GM18502 (cell line): ENCODE measurements around the gene ADGRV1.
A peak's percentile ranks its signal among the peaks of the same experiment; 100 is the strongest.

Source experiments
- ATAC-seq: cut with Tn5 transposase; IDR thresholded peaks from one replicate; pipeline ENCODE4 v1.9.1; 2021; ENCODE audit warnings: mild to moderate bottlenecking; ENCODE audit not compliant: unreplicated experiment, poor library complexity

ADGRV1 gene

GRCh38 chr5:91119217-91119616 lies 560.6 kb downstream of the ADGRV1 start:
- ATAC-seq: no peak

GRCh38 chr5:91119981-91120850 lies 561.6 kb downstream of the ADGRV1 start:
- ATAC-seq: no peak

DNA sequence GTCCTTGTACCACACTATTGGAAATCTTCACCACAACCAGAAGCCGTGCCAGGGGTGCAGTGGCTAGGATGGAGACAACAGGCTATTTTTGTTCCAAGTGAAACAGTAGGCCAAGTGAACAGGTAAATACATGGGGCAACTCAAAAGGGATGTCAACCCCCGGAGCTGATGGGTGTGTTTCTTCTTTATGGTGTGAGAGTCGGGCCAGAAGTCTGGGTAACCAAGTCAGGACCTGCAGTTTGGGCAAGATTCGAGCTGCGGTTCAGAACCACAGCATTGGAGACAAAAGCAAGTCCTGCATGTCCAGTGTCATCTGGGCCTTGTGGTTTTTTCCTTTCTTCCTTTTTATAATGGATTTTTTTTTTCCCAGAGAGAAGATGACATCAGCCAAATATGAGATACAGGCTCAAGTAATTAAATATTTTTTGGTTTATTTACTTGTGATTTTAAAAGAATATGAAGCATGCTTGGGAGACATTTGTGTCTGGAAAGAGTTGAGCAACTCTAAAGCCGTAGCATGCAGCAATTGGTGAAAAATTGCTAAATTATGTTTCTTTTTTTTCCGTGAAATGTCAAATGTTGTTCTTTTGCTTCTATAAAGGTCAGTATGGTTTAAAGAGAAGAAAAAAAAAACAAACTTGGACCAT lies 562.9 kb downstream of the ADGRV1 start:
- ATAC-seq: no peak

DNA sequence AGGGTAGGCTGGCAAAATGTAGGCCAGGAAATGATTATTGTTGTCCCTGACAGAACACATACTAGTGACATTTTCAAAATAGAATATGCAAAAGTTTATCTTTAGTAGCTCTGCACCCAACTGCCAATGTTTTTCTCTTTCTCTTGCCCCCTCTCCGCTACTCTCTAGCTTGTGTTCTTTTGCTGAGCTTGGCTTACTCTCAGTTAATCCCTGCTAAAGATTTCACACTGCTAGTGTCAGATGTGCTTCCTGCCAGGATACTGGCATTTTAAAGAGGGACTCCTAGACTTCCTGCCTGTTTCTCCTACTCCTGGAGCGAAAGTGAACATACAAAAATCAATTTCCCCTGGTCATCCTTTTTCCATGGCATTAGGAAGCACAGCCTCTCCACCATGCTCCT lies 564.1 kb downstream of the ADGRV1 start:
- no peak for ATAC-seq

GRCh38 chr5:91123291-91123690 lies 564.7 kb downstream of the ADGRV1 start:
- ATAC-seq: no peak

GRCh38 chr5:91123901-91124300 lies 565.3 kb downstream of the ADGRV1 start:
- no peak for ATAC-seq

GRCh38 chr5:91125916-91126315 lies 567.3 kb downstream of the ADGRV1 start:
- ATAC-seq: no peak

GRCh38 chr5:91126448-91126847 lies 567.9 kb downstream of the ADGRV1 start:
- no peak for ATAC-seq

- ATAC-seq: no peak
These were observed 568.3 kb downstream of the ADGRV1 start for GRCh38 chr5:91126888-91127287.

DNA sequence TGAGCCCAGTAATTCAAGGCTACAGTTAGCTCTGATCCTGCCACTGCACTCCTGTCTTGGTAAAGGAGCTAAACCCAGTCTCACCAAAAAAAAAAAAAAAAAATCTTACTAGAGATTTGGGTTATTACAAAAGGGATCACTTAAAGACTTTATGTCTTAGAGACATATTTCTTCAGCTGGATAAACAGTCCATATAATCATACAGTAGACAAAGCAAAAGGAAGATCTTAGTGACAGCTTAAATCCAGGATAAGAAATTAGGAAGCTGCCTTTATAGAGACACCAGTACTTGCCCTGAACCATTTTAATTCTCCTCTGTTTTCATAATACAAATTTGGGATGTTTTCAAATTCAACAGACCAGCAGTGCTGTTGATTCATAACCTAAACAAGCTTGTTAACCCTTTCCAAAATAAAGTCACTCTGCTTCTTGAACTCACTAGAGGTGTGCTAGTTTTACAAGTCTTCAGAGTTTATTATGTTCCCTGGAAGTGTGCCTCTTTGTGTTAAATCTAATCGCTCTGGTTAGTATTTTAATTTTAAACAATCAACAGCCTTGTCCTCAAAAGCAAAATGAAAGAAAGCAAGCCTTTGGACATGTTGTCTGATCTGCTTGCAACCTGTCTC lies 569.0 kb downstream of the ADGRV1 start:
- no peak for ATAC-seq

DNA sequence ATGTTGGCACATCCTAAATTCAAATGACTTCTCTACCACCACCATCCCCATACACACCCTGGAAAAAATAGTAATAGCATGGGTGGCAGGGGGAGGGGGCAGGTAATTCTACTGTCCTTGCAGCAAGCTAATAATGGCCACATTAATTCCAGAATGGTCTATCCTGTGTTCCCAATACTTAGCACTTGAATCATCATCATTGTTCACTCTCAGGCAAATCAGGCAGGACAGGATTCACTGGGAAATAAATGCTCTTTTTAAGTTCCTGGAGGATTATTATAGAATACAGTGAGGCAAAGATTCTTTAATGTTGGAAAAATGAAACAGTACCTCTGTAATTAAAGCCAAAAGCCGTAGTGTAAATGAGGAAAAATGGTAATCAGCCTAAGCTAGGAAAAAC lies 570.0 kb downstream of the ADGRV1 start:
- no peak for ATAC-seq

GRCh38 chr5:91129748-91130147 lies 571.2 kb downstream of the ADGRV1 start:
- ATAC-seq: no peak

DNA sequence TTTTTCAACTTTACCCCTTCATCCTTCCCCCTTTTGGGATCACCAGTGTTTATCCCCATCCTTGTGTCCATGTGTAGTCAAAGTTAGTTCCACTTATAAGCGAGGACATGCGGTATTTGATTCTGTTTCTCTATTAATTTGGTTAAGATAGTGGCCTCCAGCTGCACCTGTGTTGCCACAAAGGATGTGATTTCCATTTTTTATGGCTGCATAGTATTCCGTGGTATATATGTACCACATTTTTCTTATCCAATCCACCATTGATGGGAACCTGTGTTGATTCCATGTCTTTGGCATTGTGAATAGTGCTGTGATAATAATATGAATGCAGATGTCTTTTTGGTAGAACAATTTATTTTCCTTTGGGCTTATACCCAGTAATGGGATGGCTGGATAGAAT lies 572.2 kb downstream of the ADGRV1 start:
- no peak for ATAC-seq

GRCh38 chr5:91132550-91132949 lies 574.0 kb downstream of the ADGRV1 start:
- ATAC-seq: peak; percentile 82

- ATAC-seq: no peak
These were observed 574.6 kb downstream of the ADGRV1 start for GRCh38 chr5:91133183-91133582.

GRCh38 chr5:91135475-91136248 lies 577.1 kb downstream of the ADGRV1 start:
- no peak for ATAC-seq

- no peak for ATAC-seq
These were observed 577.7 kb downstream of the ADGRV1 start for GRCh38 chr5:91136271-91136670.

- no peak for ATAC-seq
These were observed 579.0 kb downstream of the ADGRV1 start for GRCh38 chr5:91137647-91138046.

GRCh38 chr5:91139572-91140200 lies 581.1 kb downstream of the ADGRV1 start:
- ATAC-seq: peak; percentile 36

- no peak for ATAC-seq
These were observed 582.1 kb downstream of the ADGRV1 start for GRCh38 chr5:91140657-91141056.
